Mammary epithelial cell (primary cell): Measurements from ENCODE around the gene PHOX2A.

Experiments
- EZH2 ChIP-seq: IDR thresholded peaks from 2 replicates; pipeline ENCODE4 v1.6.1; 2012; ENCODE audit warnings: low read length, inconsistent platforms, borderline replicate concordance
- TF ChIP-seq, protein P1 (sequence below), 2 donors: IDR thresholded peaks in 1 of 2; conservative IDR thresholded peaks in 1 of 2; 2 replicates each; pipeline ENCODE4 v1.5.1; 2011 to 2012; ENCODE audit warnings: inconsistent platforms in 2 of 2, low read length in 2 of 2, mild to moderate bottlenecking in 2 of 2, control low read depth in 1 of 2, low read depth in 1 of 2; ENCODE audit not compliant: insufficient read depth in 1 of 2; ENCODE audit errors: extremely low read depth in 1 of 2

DNA sequence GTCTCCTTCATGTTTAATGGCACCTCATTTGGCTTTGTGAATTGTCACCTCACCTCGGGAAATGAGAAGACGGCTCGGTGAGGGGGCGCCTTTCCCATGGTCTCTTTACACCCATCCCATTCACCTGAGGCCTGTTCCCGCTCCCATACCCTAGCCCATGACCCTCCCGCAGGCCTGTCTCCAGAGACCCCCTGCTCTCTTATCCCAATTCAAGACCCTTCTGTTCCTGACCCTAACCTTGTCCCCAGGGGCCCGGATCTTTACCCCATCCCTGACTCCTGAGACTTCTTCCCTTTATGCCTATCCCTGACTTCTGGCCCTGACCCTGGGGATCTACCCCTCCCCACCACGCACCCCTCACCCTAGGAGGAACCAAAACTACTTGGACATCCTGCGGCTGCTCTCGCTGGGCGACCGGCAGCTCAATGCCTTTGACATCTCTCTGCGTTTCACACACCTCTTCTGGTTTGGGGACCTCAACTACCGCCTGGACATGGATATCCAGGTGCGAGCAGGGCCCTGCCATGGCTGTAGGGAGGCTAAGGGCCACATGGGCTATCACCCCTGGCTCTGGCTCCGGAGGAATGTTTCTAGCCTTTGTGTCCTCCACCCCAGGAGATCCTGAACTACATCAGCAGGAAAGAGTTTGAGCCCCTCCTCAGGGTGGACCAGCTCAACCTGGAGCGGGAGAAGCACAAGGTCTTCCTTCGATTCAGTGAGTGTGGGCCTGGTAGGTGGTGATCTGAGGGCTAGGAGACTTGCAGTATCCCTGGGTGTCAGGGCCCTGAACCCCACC lies 11.5 kb downstream of the PHOX2A start:
- TF ChIP-seq, protein P1, sequence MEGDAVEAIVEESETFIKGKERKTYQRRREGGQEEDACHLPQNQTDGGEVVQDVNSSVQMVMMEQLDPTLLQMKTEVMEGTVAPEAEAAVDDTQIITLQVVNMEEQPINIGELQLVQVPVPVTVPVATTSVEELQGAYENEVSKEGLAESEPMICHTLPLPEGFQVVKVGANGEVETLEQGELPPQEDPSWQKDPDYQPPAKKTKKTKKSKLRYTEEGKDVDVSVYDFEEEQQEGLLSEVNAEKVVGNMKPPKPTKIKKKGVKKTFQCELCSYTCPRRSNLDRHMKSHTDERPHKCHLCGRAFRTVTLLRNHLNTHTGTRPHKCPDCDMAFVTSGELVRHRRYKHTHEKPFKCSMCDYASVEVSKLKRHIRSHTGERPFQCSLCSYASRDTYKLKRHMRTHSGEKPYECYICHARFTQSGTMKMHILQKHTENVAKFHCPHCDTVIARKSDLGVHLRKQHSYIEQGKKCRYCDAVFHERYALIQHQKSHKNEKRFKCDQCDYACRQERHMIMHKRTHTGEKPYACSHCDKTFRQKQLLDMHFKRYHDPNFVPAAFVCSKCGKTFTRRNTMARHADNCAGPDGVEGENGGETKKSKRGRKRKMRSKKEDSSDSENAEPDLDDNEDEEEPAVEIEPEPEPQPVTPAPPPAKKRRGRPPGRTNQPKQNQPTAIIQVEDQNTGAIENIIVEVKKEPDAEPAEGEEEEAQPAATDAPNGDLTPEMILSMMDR (conservative IDR thresholded peaks at IDR 0.05 in 1 of 2, IDR thresholded peaks at IDR 0.05 in 1 of 2; ENCODE audit: extremely low read depth in 1 of 2, insufficient read depth in 1 of 2, low read depth in 1 of 2, low read length in 2 of 2): no peak
- no peak for TF ChIP-seq EZH2
